ENCODE data around the gene DNAJB8. TPM values are rescaled to one million over a fixed set of nuclear protein-coding genes. Genes with fewer than 3 reads are reported as not detected.

Gene DNAJB8
- total and polyA plus RNA-seq, 9 of the 15 experiments (the other 6 are each of a cell fraction or from before 2014, with no cell fraction given): not detected

- no peak for TF ChIP-seq ZBTB40 (IDR thresholded peaks at IDR 0.05)
- TF ChIP-seq ZBTB40 (CRISPR knock-in tag; IDR thresholded peaks at IDR 0.05): no peak
- TF ChIP-seq CAMTA2 (CRISPR knock-in tag; conservative IDR thresholded peaks at IDR 0.05): no peak
- TF ChIP-seq, protein P1, sequence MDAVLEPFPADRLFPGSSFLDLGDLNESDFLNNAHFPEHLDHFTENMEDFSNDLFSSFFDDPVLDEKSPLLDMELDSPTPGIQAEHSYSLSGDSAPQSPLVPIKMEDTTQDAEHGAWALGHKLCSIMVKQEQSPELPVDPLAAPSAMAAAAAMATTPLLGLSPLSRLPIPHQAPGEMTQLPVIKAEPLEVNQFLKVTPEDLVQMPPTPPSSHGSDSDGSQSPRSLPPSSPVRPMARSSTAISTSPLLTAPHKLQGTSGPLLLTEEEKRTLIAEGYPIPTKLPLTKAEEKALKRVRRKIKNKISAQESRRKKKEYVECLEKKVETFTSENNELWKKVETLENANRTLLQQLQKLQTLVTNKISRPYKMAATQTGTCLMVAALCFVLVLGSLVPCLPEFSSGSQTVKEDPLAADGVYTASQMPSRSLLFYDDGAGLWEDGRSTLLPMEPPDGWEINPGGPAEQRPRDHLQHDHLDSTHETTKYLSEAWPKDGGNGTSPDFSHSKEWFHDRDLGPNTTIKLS (IDR thresholded peaks at IDR 0.05; ENCODE audit: borderline replicate concordance, low read depth): no peak
- peak; percentile 92 for TF ChIP-seq ZNF589 (CRISPR knock-in tag; IDR thresholded peaks at IDR 0.05; ENCODE audit: low read depth)
- 0 out of 2 replicates have a peak, but pooled peaks have one; percentile 17 for TF ChIP-seq ZNF584 (CRISPR knock-in tag; IDR thresholded peaks at IDR 0.05; ENCODE audit: low read depth)
- TF ChIP-seq, protein P2, sequence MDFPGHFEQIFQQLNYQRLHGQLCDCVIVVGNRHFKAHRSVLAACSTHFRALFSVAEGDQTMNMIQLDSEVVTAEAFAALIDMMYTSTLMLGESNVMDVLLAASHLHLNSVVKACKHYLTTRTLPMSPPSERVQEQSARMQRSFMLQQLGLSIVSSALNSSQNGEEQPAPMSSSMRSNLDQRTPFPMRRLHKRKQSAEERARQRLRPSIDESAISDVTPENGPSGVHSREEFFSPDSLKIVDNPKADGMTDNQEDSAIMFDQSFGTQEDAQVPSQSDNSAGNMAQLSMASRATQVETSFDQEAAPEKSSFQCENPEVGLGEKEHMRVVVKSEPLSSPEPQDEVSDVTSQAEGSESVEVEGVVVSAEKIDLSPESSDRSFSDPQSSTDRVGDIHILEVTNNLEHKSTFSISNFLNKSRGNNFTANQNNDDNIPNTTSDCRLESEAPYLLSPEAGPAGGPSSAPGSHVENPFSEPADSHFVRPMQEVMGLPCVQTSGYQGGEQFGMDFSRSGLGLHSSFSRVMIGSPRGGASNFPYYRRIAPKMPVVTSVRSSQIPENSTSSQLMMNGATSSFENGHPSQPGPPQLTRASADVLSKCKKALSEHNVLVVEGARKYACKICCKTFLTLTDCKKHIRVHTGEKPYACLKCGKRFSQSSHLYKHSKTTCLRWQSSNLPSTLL (IDR thresholded peaks at IDR 0.05): peak; percentile 91
- TF ChIP-seq SMAD1 (IDR thresholded peaks at IDR 0.05; ENCODE audit: low read depth, low read length, partially characterized antibody): peak; percentile 63
- TF ChIP-seq BRD9 (IDR thresholded peaks at IDR 0.05; ENCODE audit: low read depth, partially characterized antibody): peak; percentile 27
- peak; percentile 23; the same call in 1 of the 2 replicates for TF ChIP-seq BRD4 (IDR thresholded peaks at IDR 0.05)
- 0 out of 2 replicates have a peak, but pooled peaks have one; percentile 30 for TF ChIP-seq GATAD2B (IDR thresholded peaks at IDR 0.05; ENCODE audit: borderline replicate concordance)
- peak; percentile 79 for TF ChIP-seq JUND (IDR thresholded peaks at IDR 0.05; ENCODE audit: borderline replicate concordance, low read depth, low read length)
- peak; percentile 78; the same call in 2 of the 3 replicates for TF ChIP-seq JUND (tag; IDR thresholded peaks at IDR 0.05; ENCODE audit: borderline replicate concordance, low read depth, low read length)
- 0 out of 2 replicates have a peak, but pooled peaks have one; percentile 11 for TF ChIP-seq ZNF780A (CRISPR knock-in tag; IDR thresholded peaks at IDR 0.05)
- peak; percentile 78 for TF ChIP-seq DMBX1 (CRISPR knock-in tag; IDR thresholded peaks at IDR 0.05; ENCODE audit: borderline replicate concordance)
- no peak for TF ChIP-seq C11orf30 (IDR thresholded peaks at IDR 0.05; ENCODE audit: low read depth)
These were observed 51.4 kb downstream of the DNAJB8 start (continued) for GRCh38 chr3:128415200-128415772.

Data from K562 (cell line).